ENCODE measurements around the gene THEMIS.
A peak's percentile ranks its signal among the peaks of the same experiment; 100 is the strongest.

THEMIS gene

GRCh38 chr6:127859956-127860355 is 40.9 kb downstream of the THEMIS start:
- DNase-seq (ENCODE audit: low read depth) = no peak

DNA sequence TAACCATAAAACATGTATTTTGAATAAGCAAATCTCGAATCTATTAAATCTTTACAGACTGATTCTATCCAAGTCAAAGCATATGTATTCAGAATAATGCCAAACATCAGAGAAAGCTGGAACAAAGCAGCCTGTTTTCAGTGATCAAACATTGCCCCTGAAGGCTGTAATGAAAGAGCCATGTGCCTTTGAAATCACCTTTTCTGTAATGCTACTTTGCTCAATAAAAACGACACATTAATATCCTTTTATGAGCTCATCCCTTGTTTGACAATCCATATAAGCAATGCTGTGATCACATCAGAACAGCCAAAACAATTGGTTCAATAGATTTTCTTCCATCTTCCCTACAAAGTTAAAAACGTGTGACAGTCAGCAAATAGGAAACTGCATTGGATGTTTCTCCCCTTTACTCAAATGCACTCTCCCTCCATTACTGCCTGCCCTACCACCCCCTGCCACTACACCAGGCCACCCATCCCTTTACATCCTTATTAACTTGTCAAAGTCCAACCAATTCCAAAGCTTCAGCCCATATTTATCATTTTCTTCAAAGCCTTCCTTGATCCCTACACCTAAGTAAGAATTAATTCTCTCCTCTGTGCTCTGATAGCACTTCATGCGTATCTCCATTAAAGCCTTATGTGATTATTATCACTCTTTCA is 42.0 kb downstream of the THEMIS start:
- no peak for DNase-seq (ENCODE audit: low read depth)

DNA sequence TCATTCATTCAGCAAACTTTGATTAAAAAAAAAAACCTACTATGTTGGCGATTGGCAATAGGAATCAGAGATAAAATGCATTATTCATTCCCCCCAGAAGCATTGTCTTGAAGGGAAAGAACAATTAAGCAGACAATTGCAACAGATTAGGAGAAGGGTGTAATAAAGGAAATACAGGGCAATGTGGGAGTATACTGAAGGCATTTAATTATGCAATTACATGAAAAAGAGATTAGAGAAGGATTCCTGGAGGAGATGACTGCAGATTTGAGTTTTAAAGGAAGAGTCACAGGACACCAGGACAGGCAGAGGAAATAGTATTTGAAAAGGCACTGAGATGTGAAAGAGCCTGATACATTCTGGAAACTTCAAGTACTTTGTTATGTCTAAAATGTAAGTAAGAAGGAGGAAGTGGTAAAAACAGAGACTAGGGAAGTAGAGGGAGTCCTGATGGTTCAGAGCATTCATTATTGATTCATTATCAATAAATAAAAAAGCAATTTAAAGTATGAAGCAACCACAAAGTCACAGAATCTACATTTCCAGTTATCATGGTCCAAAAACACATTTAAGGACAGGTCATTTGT is 43.7 kb downstream of the THEMIS start:
- no peak for DNase-seq (ENCODE audit: low read depth)

GRCh38 chr6:127855542-127856159 is 45.2 kb downstream of the THEMIS start:
- peak; percentile 40 for DNase-seq (ENCODE audit: low read depth)

GRCh38 chr6:127854009-127854408 is 46.8 kb downstream of the THEMIS start:
- no peak for DNase-seq (ENCODE audit: low read depth)

GRCh38 chr6:127851197-127851596 is 49.7 kb downstream of the THEMIS start:
- DNase-seq (ENCODE audit: low read depth) = peak; percentile 13

DNA sequence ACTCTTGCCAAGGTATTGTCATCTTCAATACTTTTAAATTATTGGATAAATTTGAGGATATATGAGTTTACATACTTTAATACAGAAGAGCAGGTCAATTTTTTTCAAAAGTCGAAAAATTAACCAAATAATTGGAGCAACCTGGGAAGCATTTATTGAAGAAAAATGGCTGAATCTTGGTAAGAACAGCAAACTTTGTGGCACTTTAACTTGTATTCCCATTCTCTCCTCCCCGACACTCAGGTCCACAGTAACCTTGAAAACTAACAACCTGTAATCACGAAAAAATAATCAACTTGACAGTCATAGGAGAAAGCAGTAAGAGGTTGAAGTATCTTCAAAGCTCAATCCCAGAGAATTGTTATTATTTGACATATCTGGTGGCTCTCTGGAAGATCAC is 55.6 kb downstream of the THEMIS start:
- DNase-seq (ENCODE audit: low read depth) = no peak

GRCh38 chr6:127844529-127844928 is 56.3 kb downstream of the THEMIS start:
- DNase-seq (ENCODE audit: low read depth) = peak; percentile 47

GRCh38 chr6:127843582-127843981 is 57.3 kb downstream of the THEMIS start:
- no peak for DNase-seq (ENCODE audit: low read depth)

GRCh38 chr6:127842562-127842961 is 58.3 kb downstream of the THEMIS start:
- DNase-seq (ENCODE audit: low read depth) = no peak

DNA sequence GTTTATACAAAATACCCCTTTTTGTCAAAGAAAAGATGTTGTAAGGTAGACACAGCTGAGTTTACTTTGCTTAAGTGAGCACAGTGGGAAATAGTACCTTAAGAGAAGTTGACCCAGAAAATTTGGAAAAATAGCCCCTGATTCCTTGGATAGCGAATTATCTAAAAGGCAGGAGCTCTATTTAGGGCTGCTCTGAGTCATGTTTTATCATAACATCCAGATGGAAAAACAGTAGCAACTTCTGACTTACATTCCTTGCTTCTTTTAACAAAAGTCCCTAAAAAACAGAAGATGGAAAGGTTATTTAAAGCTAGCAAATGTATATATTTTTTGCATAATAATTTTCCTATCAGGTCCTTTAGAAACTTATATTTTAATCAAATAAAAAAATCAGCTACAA is 59.0 kb downstream of the THEMIS start:
- DNase-seq (ENCODE audit: low read depth) = no peak

DNA sequence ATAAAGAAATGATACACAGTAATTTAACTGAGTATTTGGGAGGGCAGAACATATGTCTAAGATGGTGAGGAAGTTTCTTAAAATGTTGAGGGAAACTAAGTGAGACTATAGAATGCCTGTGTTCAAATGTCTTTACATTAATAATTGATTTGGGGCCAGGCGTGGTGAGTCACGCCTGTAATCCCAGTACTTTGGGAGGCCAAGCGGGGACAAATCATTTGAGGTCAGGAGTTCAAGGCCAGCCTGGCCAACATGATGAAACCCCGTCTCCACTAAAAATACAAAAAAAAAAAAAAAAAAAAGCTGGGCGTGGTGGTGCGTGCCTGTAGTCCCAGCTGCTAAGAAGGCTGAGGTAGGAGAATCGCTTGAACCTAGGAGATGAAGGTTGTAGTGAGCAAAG is 66.7 kb downstream of the THEMIS start:
- DNase-seq (ENCODE audit: low read depth) = no peak

GRCh38 chr6:127833336-127833735 is 67.5 kb downstream of the THEMIS start:
- DNase-seq (ENCODE audit: low read depth) = no peak

DNA sequence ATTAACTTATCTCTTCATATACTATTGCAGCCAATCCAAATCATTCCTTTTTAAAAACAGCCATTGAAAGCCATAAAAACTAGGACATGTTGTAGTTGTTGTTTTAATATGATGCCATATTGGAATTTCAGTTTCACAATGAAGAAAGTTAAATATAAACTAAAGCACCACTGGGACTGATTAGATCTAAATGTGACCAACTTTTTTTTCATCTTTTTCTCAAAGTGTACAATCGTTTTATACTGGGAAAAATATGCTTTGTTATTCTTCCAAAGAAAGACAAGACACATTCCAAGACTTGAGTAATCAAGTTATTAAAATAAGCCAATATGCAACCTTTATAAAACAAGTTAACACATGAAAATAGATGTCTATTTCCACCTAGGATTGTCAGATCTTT is 68.5 kb downstream of the THEMIS start:
- peak; percentile 54 for DNase-seq (ENCODE audit: low read depth)

DNA sequence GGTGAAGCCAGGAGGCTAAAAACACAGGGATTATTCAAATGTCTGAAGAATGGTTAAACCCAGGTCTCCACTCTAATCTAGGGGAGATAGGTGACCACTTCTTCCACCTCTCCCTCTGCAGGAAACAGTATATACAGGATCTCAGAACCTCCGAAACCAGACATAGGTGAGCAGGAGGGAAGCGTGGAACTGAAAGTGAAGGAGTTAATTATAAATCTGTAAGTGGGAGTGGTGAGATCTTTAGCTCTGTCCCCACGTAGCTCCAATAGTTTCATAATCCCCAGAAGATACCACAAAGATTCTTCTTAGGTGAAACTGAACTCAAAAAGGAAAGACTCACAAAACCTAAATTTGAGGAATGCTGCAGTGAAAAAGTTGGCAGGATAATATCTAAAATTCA is 76.8 kb downstream of the THEMIS start:
- no peak for DNase-seq (ENCODE audit: low read depth)

DNA sequence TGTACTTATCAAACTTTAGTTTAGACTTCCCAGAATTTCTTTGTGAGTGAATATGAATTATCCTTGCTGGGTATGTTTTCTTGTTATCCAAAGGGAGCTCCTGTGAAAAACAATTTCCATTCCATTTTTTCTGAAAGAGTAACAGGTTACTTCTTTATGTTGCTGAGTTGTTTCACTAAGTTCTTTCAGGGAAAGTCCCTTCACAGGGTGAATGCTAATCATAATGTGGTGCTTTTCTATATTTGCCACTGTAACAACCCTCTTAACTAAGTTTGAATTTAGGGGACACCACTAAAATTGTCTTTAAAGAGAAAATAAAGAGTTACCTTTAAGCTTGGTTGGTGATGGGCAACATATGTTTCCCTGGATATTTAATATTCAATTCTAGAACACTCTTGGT is 79.4 kb downstream of the THEMIS start:
- DNase-seq (ENCODE audit: low read depth) = no peak

- DNase-seq (ENCODE audit: low read depth) = no peak
Measured at GRCh38 chr6:127818149-127818548, 82.7 kb downstream of the THEMIS start.

DNA sequence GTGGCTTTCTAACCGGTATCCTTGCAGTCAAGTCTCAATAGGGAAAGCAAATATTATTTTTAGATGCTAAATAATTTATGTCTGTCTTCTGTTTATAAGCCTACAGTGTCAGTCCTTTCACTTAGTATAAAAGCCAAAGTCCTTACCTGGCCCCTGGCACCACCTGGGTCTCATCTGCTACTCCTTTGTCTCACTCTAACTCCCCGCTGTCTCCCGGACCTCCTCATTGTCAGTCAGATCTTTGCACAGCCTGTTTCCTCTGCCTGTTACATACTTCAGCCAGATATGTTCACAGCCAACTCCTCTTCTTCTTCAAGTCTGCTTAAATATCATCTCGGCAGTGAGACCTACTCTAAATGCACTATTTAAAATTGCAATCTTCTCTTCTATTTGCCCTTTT is 84.2 kb downstream of the THEMIS start:
- DNase-seq (ENCODE audit: low read depth) = no peak

DNA sequence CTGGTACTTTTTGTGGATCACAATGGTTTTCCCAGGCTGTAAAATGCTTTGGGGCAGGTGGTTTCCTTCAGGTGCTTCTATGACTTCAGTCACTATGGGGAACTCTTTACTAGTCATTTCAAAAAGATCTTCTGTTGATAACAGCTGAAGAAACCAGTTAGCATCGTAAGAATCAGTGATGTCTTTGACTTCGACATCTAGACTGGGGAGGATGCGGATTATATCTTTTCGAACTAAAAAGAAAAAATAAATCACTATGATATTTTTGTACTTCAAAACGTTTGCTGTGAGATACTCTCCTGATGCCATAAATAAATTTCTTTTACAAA is 87.2 kb downstream of the THEMIS start:
- DNase-seq (ENCODE audit: low read depth) = no peak

GRCh38 chr6:127812985-127813698 is 87.7 kb downstream of the THEMIS start:
- DNase-seq (ENCODE audit: low read depth) = no peak

DNA sequence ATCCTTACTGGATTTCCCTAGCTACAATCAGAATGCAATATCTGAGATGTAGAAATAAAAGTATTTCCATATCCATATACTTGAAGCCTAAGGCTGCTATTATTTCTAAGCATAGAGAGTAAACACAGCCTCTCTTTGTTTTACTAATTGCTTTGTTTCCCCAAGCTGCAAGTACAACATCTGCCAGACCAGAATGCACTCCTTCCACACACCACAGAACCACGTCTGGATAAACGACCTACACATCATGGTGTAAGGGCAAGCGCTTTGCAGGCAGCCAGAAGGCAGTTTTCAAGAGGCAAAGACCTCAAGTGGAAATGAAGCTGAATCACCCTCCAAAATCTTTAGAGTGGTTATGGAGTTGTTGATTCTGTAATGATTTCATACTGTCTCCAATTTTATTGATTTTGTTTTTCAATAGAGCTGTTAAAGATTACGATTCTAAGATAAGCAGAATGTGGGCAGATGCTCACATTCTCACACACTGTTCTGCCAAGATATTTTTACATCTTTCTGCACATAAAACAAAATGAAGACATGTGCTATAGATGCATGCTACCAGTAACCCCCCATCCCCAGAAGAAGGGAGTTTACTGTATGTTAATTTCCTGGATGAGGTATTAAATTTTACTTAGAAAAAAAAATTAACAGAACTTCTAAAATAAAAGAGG is 88.8 kb downstream of the THEMIS start:
- DNase-seq (ENCODE audit: low read depth) = no peak

- no peak for DNase-seq (ENCODE audit: low read depth)
Measured at GRCh38 chr6:127807806-127808517, 92.9 kb downstream of the THEMIS start.

All from fibroblast of gingiva (primary cell).